Fibroblast of mammary gland (primary cell): ENCODE results near the gene SPRED2.

ENCODE experiments used
- DNase-seq: peaks from one replicate; pipeline ENCODE4 v3.0.0-alpha.2; 2010; ENCODE audit warnings: low read depth
- H3K4me3 ChIP-seq: 2 replicates; pipeline ENCODE4 v1.5.1; 2011; ENCODE audit warnings: low read depth, mild to moderate bottlenecking, low read length, moderate library complexity; ENCODE audit not compliant: control insufficient read depth
- TF ChIP-seq, protein P1 (sequence below): conservative IDR thresholded peaks from 2 replicates; pipeline ENCODE4 v1.5.1; 2011; ENCODE audit warnings: low read depth, low read length, inconsistent platforms; ENCODE audit not compliant: control insufficient read depth, insufficient read depth

SPRED2 gene

DNA sequence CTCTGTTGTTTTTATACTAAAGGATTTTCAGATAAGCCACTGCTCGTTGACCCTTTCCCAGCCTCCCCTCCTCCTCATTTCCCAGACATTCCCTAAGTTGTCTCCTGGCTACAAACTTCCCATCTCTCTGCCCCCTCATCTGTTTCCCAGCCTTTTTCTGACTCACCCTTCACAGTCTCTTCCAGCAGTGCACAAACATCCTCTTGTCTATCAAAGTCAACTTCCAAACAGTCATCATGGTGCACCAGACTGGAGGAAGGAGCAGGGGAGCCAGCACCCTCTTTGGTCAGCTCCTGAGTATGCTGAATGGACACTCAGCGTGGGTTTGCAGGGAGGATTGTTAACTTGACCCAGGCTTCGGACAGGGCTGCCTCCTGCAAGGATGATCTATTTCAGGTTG is 26.6 kb upstream of the SPRED2 start:
- TF ChIP-seq, protein P1, sequence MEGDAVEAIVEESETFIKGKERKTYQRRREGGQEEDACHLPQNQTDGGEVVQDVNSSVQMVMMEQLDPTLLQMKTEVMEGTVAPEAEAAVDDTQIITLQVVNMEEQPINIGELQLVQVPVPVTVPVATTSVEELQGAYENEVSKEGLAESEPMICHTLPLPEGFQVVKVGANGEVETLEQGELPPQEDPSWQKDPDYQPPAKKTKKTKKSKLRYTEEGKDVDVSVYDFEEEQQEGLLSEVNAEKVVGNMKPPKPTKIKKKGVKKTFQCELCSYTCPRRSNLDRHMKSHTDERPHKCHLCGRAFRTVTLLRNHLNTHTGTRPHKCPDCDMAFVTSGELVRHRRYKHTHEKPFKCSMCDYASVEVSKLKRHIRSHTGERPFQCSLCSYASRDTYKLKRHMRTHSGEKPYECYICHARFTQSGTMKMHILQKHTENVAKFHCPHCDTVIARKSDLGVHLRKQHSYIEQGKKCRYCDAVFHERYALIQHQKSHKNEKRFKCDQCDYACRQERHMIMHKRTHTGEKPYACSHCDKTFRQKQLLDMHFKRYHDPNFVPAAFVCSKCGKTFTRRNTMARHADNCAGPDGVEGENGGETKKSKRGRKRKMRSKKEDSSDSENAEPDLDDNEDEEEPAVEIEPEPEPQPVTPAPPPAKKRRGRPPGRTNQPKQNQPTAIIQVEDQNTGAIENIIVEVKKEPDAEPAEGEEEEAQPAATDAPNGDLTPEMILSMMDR, result peak; percentile 5
- DNase-seq, result peak; percentile 85
- H3K4me3 ChIP-seq, result no peak overlapping the region

- DNase-seq, result peak; percentile 59
- TF ChIP-seq, protein P1, result no peak
Measured at GRCh38 chr2:65456886-65457285, 24.5 kb upstream of the SPRED2 start.

GRCh38 chr2:65456064-65456463 is 23.7 kb upstream of the SPRED2 start:
- TF ChIP-seq, protein P1, result no peak
- peak; percentile 97 for DNase-seq

More at GRCh38 chr2:65456886-65457285, 24.5 kb upstream of the SPRED2 start:
- no peak overlapping the region for H3K4me3 ChIP-seq

DNA sequence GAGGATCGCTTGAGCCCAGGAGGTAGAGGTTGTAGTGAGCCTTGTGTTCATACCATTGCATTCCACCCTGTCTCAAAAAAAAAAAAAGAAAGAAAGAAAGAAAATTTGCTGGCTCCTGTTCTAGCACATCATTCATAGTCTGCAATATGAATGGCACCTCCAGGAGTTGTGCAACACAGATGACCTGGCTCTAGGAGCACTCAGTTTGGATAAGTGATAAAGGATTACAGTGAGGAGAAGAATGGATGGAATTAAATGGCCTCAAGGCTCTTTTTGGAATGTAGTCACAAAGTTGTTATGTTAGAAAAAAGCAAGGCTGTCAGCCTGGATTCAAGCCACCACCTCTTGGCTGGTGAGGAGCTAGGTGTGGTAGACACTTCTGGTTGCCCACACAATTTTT is 21.5 kb upstream of the SPRED2 start:
- TF ChIP-seq, protein P1, result no peak
- no peak for DNase-seq
- H3K4me3 ChIP-seq, result no peak overlapping the region

More at GRCh38 chr2:65456064-65456463, 23.7 kb upstream of the SPRED2 start:
- no peak overlapping the region for H3K4me3 ChIP-seq

DNA sequence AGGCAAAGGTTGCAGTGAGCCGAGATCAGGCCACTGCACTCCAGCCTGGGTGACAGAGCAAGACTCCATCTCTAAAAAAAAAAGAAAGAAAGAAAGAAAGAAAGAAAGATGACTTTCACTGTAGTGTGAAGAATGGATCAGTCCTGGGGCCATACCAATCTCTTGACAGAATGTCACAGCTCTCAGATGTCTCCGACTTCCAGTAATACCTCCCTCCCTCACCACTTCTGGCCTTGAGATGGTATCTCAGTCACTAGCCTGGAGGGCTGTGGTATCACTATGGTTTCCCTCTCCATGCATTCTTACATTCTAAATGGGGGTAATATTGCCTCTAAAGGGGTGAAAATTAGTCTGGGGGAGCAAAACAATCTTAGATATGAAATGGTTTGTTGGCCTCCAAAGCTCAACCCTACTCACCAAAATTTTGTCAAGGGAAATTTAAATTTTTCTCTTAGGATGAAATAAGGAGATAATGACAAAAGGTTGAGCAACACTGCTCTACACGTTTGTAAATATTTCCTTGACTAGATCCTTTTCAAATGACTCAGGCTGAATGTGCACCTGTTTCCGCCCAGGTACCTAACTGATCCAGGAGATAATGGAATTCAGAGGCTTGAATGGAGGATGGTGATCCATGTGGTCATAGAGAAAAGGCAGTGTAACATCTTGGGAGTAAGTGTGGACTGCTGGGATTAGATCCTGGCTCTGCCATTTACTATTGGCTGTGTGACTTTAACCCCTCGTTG is 19.9 kb upstream of the SPRED2 start:
- H3K4me3 ChIP-seq, result no peak overlapping the region
- no peak for DNase-seq
- TF ChIP-seq, protein P1, result no peak

DNA sequence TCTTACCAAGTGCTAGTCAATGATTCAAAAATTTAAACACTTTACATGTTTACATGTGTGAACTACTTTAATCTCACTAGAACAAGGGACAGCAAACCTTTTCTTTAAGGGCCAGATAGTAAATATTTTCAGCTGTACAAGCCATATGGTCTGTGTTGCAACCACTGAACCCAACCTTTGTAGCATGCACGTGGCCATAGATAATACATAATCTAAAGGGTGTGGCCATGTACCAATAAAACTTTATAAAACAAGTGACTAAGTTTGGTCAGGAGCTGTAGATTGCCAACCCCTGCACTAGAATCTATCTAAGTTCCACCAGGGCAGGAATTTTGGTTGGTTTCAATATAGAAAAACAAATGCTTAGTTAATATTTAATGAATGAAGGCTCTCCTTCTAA is 18.4 kb upstream of the SPRED2 start:
- no peak overlapping the region for H3K4me3 ChIP-seq
- no peak for DNase-seq
- TF ChIP-seq, protein P1, result no peak
